IMR-90 (cell line): ENCODE data around the gene NAV2. TPM values are rescaled to one million over a fixed set of nuclear protein-coding genes. Genes with fewer than 3 reads are reported as not detected.

Source experiments
- ATAC-seq: fragments of 200-7000 bp; cut with Tn5 transposase; 2 replicates; pipeline ENCODE4 v1.9.1; 2020; ENCODE audit warnings: low read depth, mild to moderate bottlenecking, moderate library complexity
- BruUV-seq: library from RNA; stranded (reverse); fragments of 400-500 nt; replicated peaks from 2 replicates; lab custom pipeline; 2021; lab: Mats Ljungman, UMichigan
- CTCF ChIA-PET: fragments of 300-600 bp; formaldehyde crosslinking; extraction: SDS; loops from one replicate; lab custom pipeline; 2021; ENCODE audit warnings: antibody characterized with exemption; lab: Yijun Ruan, JAX
- POLR2A ChIA-PET: fragments of 300-600 bp; sonication (Branson Sonifier 250); formaldehyde crosslinking; loops from one replicate; lab custom pipeline; 2022; ENCODE audit warnings: antibody characterized with exemption; ENCODE audit not compliant: unreplicated experiment; lab: Charles Lee
- DNase-seq: peaks from one replicate; pipeline ENCODE4 v3.0.0; 2013
- H2AFZ ChIP-seq: replicated peaks from 2 replicates; pipeline ENCODE3; 2013; ENCODE audit warnings: low read length, mild to moderate bottlenecking; ENCODE audit not compliant: poor library complexity
- H2AK5ac ChIP-seq: 2 replicates; pipeline ENCODE4 v1.6.1; 2013; ENCODE audit warnings: low read depth, low read length, inconsistent platforms
- H2AK9ac ChIP-seq: replicated peaks from 2 replicates; pipeline ENCODE3; 2013; ENCODE audit warnings: mild to moderate bottlenecking, low read depth, low read length, moderate library complexity; ENCODE audit not compliant: poor library complexity
- H2BK120ac ChIP-seq: 2 replicates; pipeline ENCODE4 v1.6.1; 2013; ENCODE audit warnings: low read depth, low read length, inconsistent platforms
- H2BK15ac ChIP-seq: 3 replicates; pipeline ENCODE4 v1.6.1; 2013; ENCODE audit warnings: low read depth, low read length, inconsistent platforms
- H2BK20ac ChIP-seq: 2 replicates; pipeline ENCODE4 v1.6.1; 2013; ENCODE audit warnings: low read depth, mild to moderate bottlenecking, inconsistent platforms, low read length, moderate library complexity
- H2BK5ac ChIP-seq: 2 replicates; pipeline ENCODE4 v1.6.1; 2013; ENCODE audit warnings: mild to moderate bottlenecking, low read depth, low read length, inconsistent platforms; ENCODE audit not compliant: poor library complexity, severe bottlenecking
- H3K14ac ChIP-seq: replicated peaks from 2 replicates; pipeline ENCODE4 v1.6.1; 2013; ENCODE audit warnings: low read depth, low read length, inconsistent platforms
- H3K18ac ChIP-seq: 2 replicates; pipeline ENCODE4 v1.6.1; 2013; ENCODE audit warnings: low read depth, low read length, control low read depth
- H3K23ac ChIP-seq: 2 replicates; pipeline ENCODE4 v1.6.1; 2013; ENCODE audit warnings: low read depth, low read length, inconsistent platforms
- H3K27ac ChIP-seq: 2 replicates; pipeline ENCODE4 v1.5.1; 2013; ENCODE audit warnings: mild to moderate bottlenecking, control low read depth, low read length; ENCODE audit not compliant: insufficient read depth
- H3K27me3 ChIP-seq: 2 replicates; pipeline ENCODE4 v1.6.1; 2013; ENCODE audit warnings: low read length; ENCODE audit not compliant: control insufficient read depth, insufficient read depth
- H3K36me3 ChIP-seq: 2 replicates; pipeline ENCODE4 v1.6.1; 2013; ENCODE audit warnings: low read length, mixed read lengths; ENCODE audit not compliant: control insufficient read depth, insufficient read depth
- H3K4ac ChIP-seq: 2 replicates; pipeline ENCODE4 v1.6.1; 2013; ENCODE audit warnings: low read depth, low read length, inconsistent platforms
- H3K4me1 ChIP-seq: 2 replicates; pipeline ENCODE4 v1.6.1; 2013; ENCODE audit warnings: low read length, mixed read lengths; ENCODE audit not compliant: control insufficient read depth, insufficient read depth
- H3K4me2 ChIP-seq: 2 replicates; pipeline ENCODE4 v1.6.1; 2013; ENCODE audit warnings: low read depth, mild to moderate bottlenecking, control low read depth, low read length, moderate library complexity
- H3K4me3 ChIP-seq: 2 replicates; pipeline ENCODE4 v1.5.1; 2013; ENCODE audit warnings: low read depth, mild to moderate bottlenecking, control low read depth, low read length, moderate library complexity; ENCODE audit not compliant: insufficient read depth
- H3K56ac ChIP-seq: 2 replicates; pipeline ENCODE4 v1.6.1; 2013; ENCODE audit warnings: low read length, inconsistent platforms; ENCODE audit not compliant: insufficient read depth; ENCODE audit errors: extremely low read depth
- H3K79me1 ChIP-seq, 2 experiments: 2 replicates each; pipeline ENCODE4 v1.6.1; 2013; ENCODE audit warnings: low read length in 2 of 2, inconsistent platforms in 1 of 2, low read depth in 1 of 2
- H3K9ac ChIP-seq: 2 replicates; pipeline ENCODE4 v1.6.1; 2013; ENCODE audit warnings: low read depth, low read length, control low read depth
- H3K9me1 ChIP-seq: 2 replicates; pipeline ENCODE4 v1.6.1; 2013; ENCODE audit warnings: low read length, inconsistent platforms; ENCODE audit not compliant: insufficient read depth
- H3K9me3 ChIP-seq: 2 replicates; pipeline ENCODE4 v1.6.1; 2013; ENCODE audit warnings: low read length; ENCODE audit not compliant: control insufficient read depth, insufficient read depth
- H4K20me1 ChIP-seq: 2 replicates; pipeline ENCODE4 v1.6.1; 2013; ENCODE audit warnings: low read length, inconsistent platforms; ENCODE audit not compliant: insufficient read depth
- H4K5ac ChIP-seq: 2 replicates; pipeline ENCODE4 v1.6.1; 2013; ENCODE audit warnings: mild to moderate bottlenecking, low read depth, low read length, control low read depth
- H4K8ac ChIP-seq, 2 experiments: 2 replicates each; pipeline ENCODE4 v1.6.1; 2013; ENCODE audit warnings: low read depth in 2 of 2, low read length in 2 of 2, control low read depth in 1 of 2, inconsistent platforms in 1 of 2
- H4K91ac ChIP-seq: 2 replicates; pipeline ENCODE4 v1.6.1; 2013; ENCODE audit warnings: low read depth, low read length, inconsistent platforms; ENCODE audit not compliant: insufficient read depth
- BHLHE40 ChIP-seq: fragments of 150-350 bp; IDR thresholded peaks from 2 replicates; pipeline ENCODE4 v1.6.1; 2016; ENCODE audit warnings: mild to moderate bottlenecking, low read depth, low read length
- CEBPB ChIP-seq: IDR thresholded peaks from 2 replicates; pipeline ENCODE4 v1.6.1; 2012; ENCODE audit warnings: low read depth, low read length, improper control_type of control experiment
- FOS ChIP-seq: fragments of 150-350 bp; IDR thresholded peaks from 2 replicates; pipeline ENCODE4 v1.6.1; 2016; ENCODE audit warnings: low read depth, low read length
- MAZ ChIP-seq: IDR thresholded peaks from 2 replicates; pipeline ENCODE4 v1.6.1; 2012; ENCODE audit warnings: low read depth, mild to moderate bottlenecking, low read length, improper control_type of control experiment, moderate library complexity, borderline replicate concordance
- MXI1 ChIP-seq: IDR thresholded peaks from 2 replicates; pipeline ENCODE4 v1.6.1; 2012; ENCODE audit warnings: low read depth, mild to moderate bottlenecking, low read length, moderate library complexity, borderline replicate concordance
- SMC3 ChIP-seq: fragments of 150-350 bp; IDR thresholded peaks from 2 replicates; pipeline ENCODE4 v1.6.1; 2016; ENCODE audit warnings: low read depth, mild to moderate bottlenecking, antibody characterized with exemption, low read length, moderate library complexity
- WGBS, 2 experiments: methylation state at CpG; one replicate each; pipeline versions ENCODE4 v1.1.5 to v1.1.7; 2013; ENCODE audit warnings: missing lambda C conversion rate in 2 of 2; ENCODE audit not compliant: insufficient read length in 1 of 2; ENCODE audit errors: extremely low coverage in 2 of 2; 5-methylcytosine and 5-hydroxymethylcytosine counted together
- dilution Hi-C: fragments of 300-500 bp; cut with HindIII; formaldehyde crosslinking; loops from one replicate; pipeline ENCODE4 v1.14.3; 2018; ENCODE audit warnings: low sequenced_read_pairs; ENCODE audit not compliant: unreplicated experiment
- in situ Hi-C: fragments of 300-500 bp; cut with MboI; formaldehyde crosslinking; loops from 3 replicates; pipeline ENCODE4 v1.14.3; 2019; ENCODE audit warnings: low sequenced_read_pairs, inconsistent platforms, mixed read lengths
- intact Hi-C: fragments of 100-400 bp; cut with micrococcal nuclease; formaldehyde crosslinking; loops from 2 replicates; pipeline ENCODE4 v1.10.0; 2022
- polyA plus RNA-seq, 3 experiments: library from polyadenylated mRNA; depleted of rRNA; stranded (reverse); fragments of >200 nt; gene quantifications; 2 replicates each; pipeline ENCODE4 v1.2.3, GENCODE V29; 2012; ENCODE audit warnings: low replicate concordance in 1 of 3
- total RNA-seq: library from RNA; depleted of rRNA; stranded (reverse); fragments of >200 nt; gene quantifications from 2 replicates; pipeline ENCODE4 v1.2.3, GENCODE V29; 2012

NAV2 gene
- total and polyA plus RNA-seq, 2 of the 4 experiments (the other 2 are of a cell fraction): 4.5 to 12.6 TPM

DNA sequence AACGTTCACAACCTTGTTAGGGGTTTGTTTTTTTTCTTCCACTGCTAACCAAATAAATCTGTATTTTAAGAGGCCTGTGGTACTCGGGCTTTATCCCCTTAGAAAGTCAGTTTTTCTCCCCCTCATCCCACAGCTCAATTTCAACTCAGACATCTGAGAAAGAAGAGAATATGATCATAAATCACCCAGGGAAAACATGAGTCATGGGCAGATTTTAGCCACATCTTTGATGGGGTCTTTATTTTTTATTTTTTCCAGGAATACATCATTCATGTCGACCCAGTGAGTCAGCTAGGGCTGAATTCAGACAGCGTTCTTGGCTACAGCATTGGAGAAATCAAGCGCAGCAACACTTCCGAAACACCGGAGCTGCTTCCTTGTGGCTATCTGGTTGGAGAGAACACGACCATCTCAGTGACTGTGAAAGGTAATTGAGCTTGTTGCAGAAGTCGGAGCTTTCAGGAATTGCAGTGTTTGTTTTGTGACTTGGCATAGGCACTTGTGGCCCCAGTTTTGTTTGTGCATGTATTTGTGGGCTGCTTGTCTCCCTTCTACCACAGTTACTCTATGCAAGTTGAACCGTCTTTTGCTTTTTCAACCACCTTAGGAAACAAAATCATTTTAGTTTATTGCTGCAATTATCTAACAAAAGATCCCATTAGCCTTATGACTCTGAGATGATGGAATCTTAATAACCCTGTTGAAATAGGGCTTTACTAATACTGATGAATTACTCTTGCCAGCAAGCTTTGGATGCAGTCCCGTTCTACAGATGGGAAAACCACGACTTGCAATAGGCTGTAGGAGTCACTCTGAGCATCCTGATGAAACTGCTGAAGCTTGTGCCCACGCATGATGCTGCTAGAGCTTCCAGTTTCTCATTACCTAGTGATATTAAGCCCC is 384.9 kb downstream of the NAV2 start:
- no peak overlapping the region for H2BK15ac ChIP-seq
- H3K9ac ChIP-seq: no peak overlapping the region
- H3K4me1 ChIP-seq: peaks cover 8% of the 10 kb centered on the region
- no peaks in the 10 kb centered on the region for H3K79me1 ChIP-seq
- H3K14ac ChIP-seq: no peak overlapping the region; the same call in 1 of the 2 replicates
- in situ Hi-C loops (no loop called here), dilution Hi-C loops (no loop called here), intact Hi-C loops (no loop called here)
- no peak overlapping the region for H2BK5ac ChIP-seq
- H3K9me3 ChIP-seq: no peaks in the 10 kb centered on the region
- ChIA-PET POLR2A (no interaction called here), CTCF (interaction anchor here (0.7 to 1.4 kb wide), 6 partner anchors 14 to 540 kb away, joined by 3 read pairs; no protein-coding TSS in a partner anchor)
- H4K20me1 ChIP-seq: peaks cover 4% of the 10 kb centered on the region; the same call in 1 of the 2 replicates
- DNase-seq (peak; percentile 93), ATAC-seq (peak; percentile 80)
- peak overlapping the region; percentile 6; the same call in 1 of the 2 replicates for H2BK120ac ChIP-seq
- no peaks in the 10 kb centered on the region for H3K27me3 ChIP-seq
- H4K5ac ChIP-seq: no peak overlapping the region
- BruUV-seq: no TSS peak
- H2AFZ ChIP-seq: no peak overlapping the region
- H2AK9ac ChIP-seq: no peak overlapping the region
- H3K18ac ChIP-seq: no peak overlapping the region
- peak overlapping the region in 1 of 2 experiments; percentile 21; a peak in 1 of 4 replicates for H4K8ac ChIP-seq
- no peak overlapping the region for H4K91ac ChIP-seq
- H3K9me1 ChIP-seq: peaks cover 13% of the 10 kb centered on the region; the same call in 1 of the 2 replicates
- H3K4ac ChIP-seq: no peak overlapping the region; the same call in 1 of the 2 replicates
- no peak overlapping the region for H3K4me3 ChIP-seq
- H2BK20ac ChIP-seq: no peak overlapping the region
- WGBS, 2 experiments: 10% methylated on average over 2 of the region's 13 CpGs; no CpG with 5 or more reads in 1 of the 2 experiments
- peak overlapping the region; percentile 16; the same call in 1 of the 2 replicates for H3K27ac ChIP-seq
- H3K23ac ChIP-seq: no peak overlapping the region
- TF ChIP-seq MXI1 (no peak), MAZ (no peak), BHLHE40 (peak; percentile 32; the same call in 1 of the 2 replicates), CEBPB (peak; percentile 74), SMC3 (peak; percentile 7; the same call in 1 of the 2 replicates), FOS (peak; percentile 86)
- H2AK5ac ChIP-seq: no peak overlapping the region
- H3K4me2 ChIP-seq: peak overlapping the region; percentile 8; the same call in 1 of the 2 replicates
- H3K36me3 ChIP-seq: peaks cover 30% of the 10 kb centered on the region
- no peak overlapping the region for H3K56ac ChIP-seq
